SK-N-SH (cell line): ENCODE measurements around the gene TRIM71.

Source experiments
- CTCF ChIP-seq: fragments of 200-600 bp; sonication (generic); IDR thresholded peaks from 2 replicates; pipeline ENCODE4 v1.6.1; 2017; ENCODE audit warnings: antibody characterized with exemption, mild to moderate bottlenecking, moderate library complexity
- FOXJ3 ChIP-seq: sonication (generic); formaldehyde crosslinking; IDR thresholded peaks from 2 replicates; pipeline ENCODE4 v1.5.1; 2020; ENCODE audit warnings: mild to moderate bottlenecking, missing genetic modification reagents
- GABPA ChIP-seq: IDR thresholded peaks from 2 replicates; pipeline ENCODE4 v1.4.0; 2012; ENCODE audit warnings: low read depth, mild to moderate bottlenecking
- JUND ChIP-seq: IDR thresholded peaks from 2 replicates; pipeline ENCODE4 v1.4.0; 2012
- NRF1 ChIP-seq: IDR thresholded peaks from 2 replicates; pipeline ENCODE4 v1.6.1; 2012; ENCODE audit warnings: low read depth, mild to moderate bottlenecking, low read length
- POLR2AphosphoS5 ChIP-seq: IDR thresholded peaks from 2 replicates; pipeline ENCODE4 v1.6.1; 2012; ENCODE audit warnings: low read depth, low read length
- TAF1 ChIP-seq: IDR thresholded peaks from 2 replicates; pipeline ENCODE4 v1.6.1; 2012; ENCODE audit warnings: low read depth, mild to moderate bottlenecking, low read length, moderate library complexity, borderline replicate concordance
- TCF12 ChIP-seq: IDR thresholded peaks from 2 replicates; pipeline ENCODE4 v1.4.0; 2012

- no peak for TF ChIP-seq POLR2AphosphoS5
- no peak for TF ChIP-seq CTCF
- no peak for TF ChIP-seq JUND
- TF ChIP-seq FOXJ3 (CRISPR knock-in tag) = no peak
- TF ChIP-seq TAF1 = no peak
- TF ChIP-seq NRF1 = no peak
- TF ChIP-seq GABPA = no peak
- TF ChIP-seq TCF12 = no peak
Observed at GRCh38 chr3:32814361-32814760, 3.4 kb upstream of the TRIM71 start.
